HFF-Myc (cell line): ENCODE results near the gene SCAF1.
A peak's percentile ranks its signal among the peaks of the same experiment; 100 is the strongest.

Experiments
- DNase-seq: peaks from one replicate; pipeline ENCODE4 v3.0.0-alpha.2; 2011; ENCODE audit warnings: low read depth; ENCODE audit errors: extremely low read depth
- H3K4me3 ChIP-seq: replicated peaks from 2 replicates; pipeline ENCODE4 v1.5.1; 2011; ENCODE audit warnings: low read depth, mild to moderate bottlenecking, control low read depth, low read length
- TF ChIP-seq, protein P1 (sequence below): IDR thresholded peaks from 2 replicates; pipeline ENCODE4 v1.5.1; 2012; ENCODE audit warnings: mild to moderate bottlenecking, low read depth, low read length, control low read depth; ENCODE audit errors: missing control alignments

The SCAF1 gene

GRCh38 chr19:49683814-49684250, 41.8 kb downstream of the SCAF1 start:
- DNase-seq: no peak
- TF ChIP-seq, protein P1, sequence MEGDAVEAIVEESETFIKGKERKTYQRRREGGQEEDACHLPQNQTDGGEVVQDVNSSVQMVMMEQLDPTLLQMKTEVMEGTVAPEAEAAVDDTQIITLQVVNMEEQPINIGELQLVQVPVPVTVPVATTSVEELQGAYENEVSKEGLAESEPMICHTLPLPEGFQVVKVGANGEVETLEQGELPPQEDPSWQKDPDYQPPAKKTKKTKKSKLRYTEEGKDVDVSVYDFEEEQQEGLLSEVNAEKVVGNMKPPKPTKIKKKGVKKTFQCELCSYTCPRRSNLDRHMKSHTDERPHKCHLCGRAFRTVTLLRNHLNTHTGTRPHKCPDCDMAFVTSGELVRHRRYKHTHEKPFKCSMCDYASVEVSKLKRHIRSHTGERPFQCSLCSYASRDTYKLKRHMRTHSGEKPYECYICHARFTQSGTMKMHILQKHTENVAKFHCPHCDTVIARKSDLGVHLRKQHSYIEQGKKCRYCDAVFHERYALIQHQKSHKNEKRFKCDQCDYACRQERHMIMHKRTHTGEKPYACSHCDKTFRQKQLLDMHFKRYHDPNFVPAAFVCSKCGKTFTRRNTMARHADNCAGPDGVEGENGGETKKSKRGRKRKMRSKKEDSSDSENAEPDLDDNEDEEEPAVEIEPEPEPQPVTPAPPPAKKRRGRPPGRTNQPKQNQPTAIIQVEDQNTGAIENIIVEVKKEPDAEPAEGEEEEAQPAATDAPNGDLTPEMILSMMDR: no peak
- no peak overlapping the region for H3K4me3 ChIP-seq

- no peak overlapping the region for H3K4me3 ChIP-seq
- DNase-seq: no peak
- TF ChIP-seq, protein P1: peak; percentile 55
Measured at GRCh38 chr19:49684251-49684982, 42.4 kb downstream of the SCAF1 start.

- no peak overlapping the region for H3K4me3 ChIP-seq
- TF ChIP-seq, protein P1: no peak
- DNase-seq: no peak
Measured at GRCh38 chr19:49684983-49685553, 43.1 kb downstream of the SCAF1 start.

DNA sequence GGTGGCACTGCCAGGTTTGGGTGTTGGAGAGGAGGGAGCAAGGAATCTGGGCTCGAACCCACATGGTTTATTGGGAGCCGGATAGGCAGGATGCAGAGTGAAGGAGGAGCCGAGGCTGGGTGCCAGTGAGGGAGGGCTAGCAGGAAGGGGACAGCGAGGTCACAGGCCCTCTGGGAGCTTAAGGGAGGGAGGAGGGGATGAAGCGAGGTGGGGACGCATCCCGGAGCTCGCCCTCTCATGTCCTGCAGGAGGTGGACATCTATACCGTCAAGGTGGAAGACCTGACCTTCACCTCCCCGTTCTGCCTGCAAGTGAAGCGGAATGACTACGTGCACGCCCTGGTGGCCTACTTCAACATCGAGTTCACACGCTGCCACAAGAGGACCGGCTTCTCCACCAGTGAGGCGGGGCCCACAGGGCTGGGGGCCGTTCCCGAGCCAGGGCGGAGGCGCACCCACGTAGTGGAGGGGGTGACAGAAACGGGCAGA, 43.9 kb downstream of the SCAF1 start:
- TF ChIP-seq, protein P1: no peak
- no peak for DNase-seq
- H3K4me3 ChIP-seq: no peak overlapping the region

DNA sequence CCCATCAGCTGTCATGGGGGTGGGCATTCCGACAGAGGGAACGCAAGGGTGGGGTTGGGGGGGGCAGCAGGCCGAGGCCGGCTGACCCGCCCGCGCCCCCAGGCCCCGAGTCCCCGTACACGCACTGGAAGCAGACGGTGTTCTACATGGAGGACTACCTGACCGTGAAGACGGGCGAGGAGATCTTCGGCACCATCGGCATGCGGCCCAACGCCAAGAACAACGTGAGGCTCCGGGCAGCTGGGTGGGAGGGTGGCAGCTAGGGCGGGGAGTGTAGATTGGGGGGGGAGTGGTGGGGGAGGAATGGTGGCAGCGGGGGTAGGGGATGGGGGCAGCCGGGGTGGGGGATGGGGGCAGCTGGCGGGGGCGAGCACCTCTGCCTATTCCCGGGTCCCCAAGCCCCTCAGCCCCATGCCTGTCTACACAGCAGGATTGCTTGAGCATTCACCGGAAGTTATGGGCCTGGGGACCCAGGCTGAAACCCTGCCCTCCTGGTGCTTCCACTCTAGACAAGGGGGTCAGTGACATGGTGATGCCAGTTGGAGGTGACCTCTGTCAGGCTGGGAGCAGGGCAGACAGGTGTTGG, 44.6 kb downstream of the SCAF1 start:
- no peak overlapping the region for H3K4me3 ChIP-seq
- TF ChIP-seq, protein P1: no peak
- DNase-seq: no peak

DNA sequence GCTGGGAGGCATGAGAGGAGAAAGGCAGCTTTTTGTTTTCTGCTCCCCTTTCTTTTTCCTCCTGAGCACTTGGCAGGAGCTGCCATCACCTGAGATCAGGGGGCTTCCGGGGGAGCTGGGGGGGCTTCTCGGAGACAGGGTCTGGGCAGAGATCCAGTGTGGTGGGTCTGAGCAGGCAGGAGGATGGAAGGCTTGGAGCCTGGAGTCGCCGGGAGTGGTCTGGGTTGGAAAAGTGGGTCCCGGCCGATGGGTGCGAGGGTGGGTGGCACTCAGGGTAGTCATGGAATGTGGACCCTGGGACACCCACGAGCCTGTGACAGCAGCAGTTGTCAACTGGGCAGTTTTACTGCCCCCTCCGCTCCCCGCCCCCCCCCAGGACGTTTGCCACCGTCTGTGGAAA, 45.1 kb downstream of the SCAF1 start:
- TF ChIP-seq, protein P1: no peak
- no peak overlapping the region for H3K4me3 ChIP-seq
- DNase-seq: no peak
